Upper lobe of left lung (tissue), 6 donors: Measurements from ENCODE around the gene SRPK2. TPM values are rescaled to one million over a fixed set of nuclear protein-coding genes. Genes with fewer than 3 reads are reported as not detected.
"Not testable (repeated sequence)": the region's sequence is repeated elsewhere in the genome, so short reads cannot be mapped to it uniquely, and the experiment has no call there.

Experiments
- ATAC-seq, 2 donors: fragments of 200-7000 bp; cut with Tn5 transposase; one replicate each; pipeline ENCODE4 v1.9.1; 2022; ENCODE audit warnings: mild to moderate bottlenecking in 2 of 2, moderate library complexity in 2 of 2; ENCODE audit not compliant: low FRiP score in 2 of 2
- DNase-seq, 2 donors: peaks; one replicate each; pipeline ENCODE4 v3.0.0-alpha.2; 2019 to 2020
- H3K27ac ChIP-seq, 4 donors: fragments of 200-600 bp; sonication (generic); one replicate each; pipeline ENCODE4 v1.5.1; 2016 to 2019
- H3K27me3 ChIP-seq, 4 donors: fragments of 200-600 bp; sonication (generic); one replicate each; pipeline ENCODE4 v1.5.1; 2017 to 2019
- H3K36me3 ChIP-seq, 4 donors: fragments of 200-600 bp; sonication (generic); one replicate each; pipeline ENCODE4 v1.5.1; 2016 to 2019
- H3K4me1 ChIP-seq, 4 donors: fragments of 200-600 bp; sonication (generic); one replicate each; pipeline ENCODE4 v1.5.1; 2018 to 2019
- H3K4me3 ChIP-seq, 4 donors: fragments of 200-600 bp; sonication (generic); one replicate each; pipeline ENCODE4 v1.5.1; 2017 to 2019; ENCODE audit warnings: mild to moderate bottlenecking in 2 of 4, moderate library complexity in 1 of 4
- H3K9me3 ChIP-seq, 4 donors: fragments of 200-600 bp; sonication (generic); one replicate each; pipeline ENCODE4 v1.5.1; 2018 to 2019
- EP300 ChIP-seq, 4 donors: sonication (generic); formaldehyde crosslinking; IDR thresholded peaks; one replicate each; pipeline ENCODE4 v1.5.1; 2017; ENCODE audit warnings: antibody characterized with exemption in 4 of 4, control low read depth in 2 of 4
- POLR2A ChIP-seq, 4 donors: fragments of 450-650 bp; IDR thresholded peaks; one replicate each; pipeline ENCODE4 v1.5.1; 2016 to 2017; ENCODE audit warnings: antibody characterized with exemption in 4 of 4, mild to moderate bottlenecking in 2 of 4
- POLR2AphosphoS5 ChIP-seq, 2 donors: sonication (generic); formaldehyde crosslinking; IDR thresholded peaks; one replicate each; pipeline ENCODE4 v1.5.1; 2017; ENCODE audit warnings: antibody characterized with exemption in 2 of 2
- WGBS, 2 donors: methylation state at CpG; one replicate each; pipeline ENCODE4 v1.1.5; 2017 to 2018; 5-methylcytosine and 5-hydroxymethylcytosine counted together
- total RNA-seq, 6 donors: library from RNA; depleted of rRNA in 4 of 6; stranded (reverse); fragments of >200 nt in 4 of 6; gene quantifications; one replicate each; pipeline versions ENCODE4 v1.1.0 to v1.2.1, GENCODE V29; 2016 to 2021
- TF ChIP-seq, protein P1 (sequence below), 6 experiments: fragments of 450-650 bp in 4 of 6; fragments of 200-600 bp in 2 of 6; sonication (generic) in 2 of 6; IDR thresholded peaks; one replicate each; pipeline ENCODE4 v1.5.1; 2016 to 2019; ENCODE audit warnings: antibody characterized with exemption in 6 of 6
- donor health status: DM: no; HTN: no; CAD: no; lungs with moderate emphysema.
- donor health status: DM: no; HTN: yes; CAD: no; lungs with severe emphysema.

Gene SRPK2
- total RNA-seq, 6 donors from 2014 or later = 29.6 to 55.6 (median 45.6) TPM

GRCh38 chr7:105238198-105238765, 150.4 kb downstream of the SRPK2 start:
- H3K27me3 ChIP-seq = no peaks in the 10 kb centered on the region
- WGBS, 2 donors = 89 to 96% methylated on average over 5 of the region's 5 CpGs
- no peak overlapping the region for H3K4me3 ChIP-seq
- H3K27ac ChIP-seq = no peak overlapping the region
- no peak for ATAC-seq
- peaks cover 3 to 21% (median 7%) of the 10 kb centered on the region in 4 donors for H3K4me1 ChIP-seq
- no peak for DNase-seq
- H3K36me3 ChIP-seq = no peaks in the 10 kb centered on the region
- no peaks in the 10 kb centered on the region for H3K9me3 ChIP-seq
- TF ChIP-seq EP300 (IDR thresholded peaks at IDR 0.05) (no peak), POLR2A (IDR thresholded peaks at IDR 0.05) (no peak), POLR2AphosphoS5 (IDR thresholded peaks at IDR 0.05) (no peak)
- TF ChIP-seq, protein P1, sequence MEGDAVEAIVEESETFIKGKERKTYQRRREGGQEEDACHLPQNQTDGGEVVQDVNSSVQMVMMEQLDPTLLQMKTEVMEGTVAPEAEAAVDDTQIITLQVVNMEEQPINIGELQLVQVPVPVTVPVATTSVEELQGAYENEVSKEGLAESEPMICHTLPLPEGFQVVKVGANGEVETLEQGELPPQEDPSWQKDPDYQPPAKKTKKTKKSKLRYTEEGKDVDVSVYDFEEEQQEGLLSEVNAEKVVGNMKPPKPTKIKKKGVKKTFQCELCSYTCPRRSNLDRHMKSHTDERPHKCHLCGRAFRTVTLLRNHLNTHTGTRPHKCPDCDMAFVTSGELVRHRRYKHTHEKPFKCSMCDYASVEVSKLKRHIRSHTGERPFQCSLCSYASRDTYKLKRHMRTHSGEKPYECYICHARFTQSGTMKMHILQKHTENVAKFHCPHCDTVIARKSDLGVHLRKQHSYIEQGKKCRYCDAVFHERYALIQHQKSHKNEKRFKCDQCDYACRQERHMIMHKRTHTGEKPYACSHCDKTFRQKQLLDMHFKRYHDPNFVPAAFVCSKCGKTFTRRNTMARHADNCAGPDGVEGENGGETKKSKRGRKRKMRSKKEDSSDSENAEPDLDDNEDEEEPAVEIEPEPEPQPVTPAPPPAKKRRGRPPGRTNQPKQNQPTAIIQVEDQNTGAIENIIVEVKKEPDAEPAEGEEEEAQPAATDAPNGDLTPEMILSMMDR (IDR thresholded peaks at IDR 0.05) = no peak

- WGBS, 2 donors = 89% methylated on average over 4 of the region's 4 CpGs
- Histone ChIP-seq H3K27ac (no peak overlapping the region), H3K9me3 (no peaks in the 10 kb centered on the region), H3K27me3 (no peaks in the 10 kb centered on the region), H3K36me3 (no peaks in the 10 kb centered on the region), H3K4me1 (peaks cover 3 to 18% (median 4%) of the 10 kb centered on the region in 4 donors), H3K4me3 (no peak overlapping the region)
- TF ChIP-seq, protein P1 (IDR thresholded peaks at IDR 0.05) = no peak
- TF ChIP-seq POLR2A (IDR thresholded peaks at IDR 0.05) = no peak
- ATAC-seq (no peak), DNase-seq (no peak)
Measured at GRCh38 chr7:105234886-105235285, 153.8 kb downstream of the SRPK2 start.

- H3K36me3 ChIP-seq, H3K4me3 ChIP-seq, H3K9me3 ChIP-seq, DNase-seq, H3K27me3 ChIP-seq, ATAC-seq, H3K27ac ChIP-seq: not testable (repeated sequence)
- 94 to 95% methylated on average over 6 of the region's 6 CpGs for WGBS, 2 donors
- H3K4me1 ChIP-seq = peaks cover 3 to 14% (median 4%) of the 10 kb centered on the region in 4 donors
Measured at GRCh38 chr7:105232829-105233291, 155.9 kb downstream of the SRPK2 start.

DNA sequence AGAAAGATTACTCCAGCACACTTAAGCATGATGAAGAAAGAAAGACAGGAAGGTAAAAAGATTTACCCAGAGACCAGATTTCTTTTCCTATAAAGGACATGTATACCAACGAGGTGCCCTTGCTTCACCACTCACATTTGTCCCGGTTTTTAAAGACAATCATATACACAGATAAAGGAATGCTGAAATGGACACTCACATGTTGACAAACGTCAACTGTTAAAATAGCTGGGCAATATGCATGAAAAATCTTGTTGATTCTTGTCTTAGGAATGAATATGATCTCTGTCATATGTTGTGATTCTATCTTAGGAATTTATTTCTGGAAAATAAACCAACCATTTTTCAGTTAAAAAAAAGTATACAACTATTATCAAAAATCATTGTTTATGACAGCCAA, 158.2 kb downstream of the SRPK2 start:
- Histone ChIP-seq H3K9me3 (no peaks in the 10 kb centered on the region), H3K36me3 (no peaks in the 10 kb centered on the region), H3K4me1 (peaks cover 0 to 5% (median 0%) of the 10 kb centered on the region in 4 donors), H3K27ac (no peak overlapping the region), H3K27me3 (no peaks in the 10 kb centered on the region), H3K4me3 (no peak overlapping the region)
- DNase-seq (no peak), ATAC-seq (no peak)
- WGBS, 2 donors = 61 to 62% methylated on average over 3 of the region's 3 CpGs
- TF ChIP-seq, protein P1 (IDR thresholded peaks at IDR 0.05) = no peak
- TF ChIP-seq EP300 (IDR thresholded peaks at IDR 0.05) (no peak), POLR2AphosphoS5 (IDR thresholded peaks at IDR 0.05) (no peak), POLR2A (IDR thresholded peaks at IDR 0.05) (no peak)

GRCh38 chr7:105229641-105230040, 159.1 kb downstream of the SRPK2 start:
- ATAC-seq (no peak), DNase-seq (no peak)
- 77 to 98% methylated on average over 5 of the region's 5 CpGs for WGBS, 2 donors
- H3K27ac ChIP-seq = no peak overlapping the region
- no peaks in the 10 kb centered on the region for H3K36me3 ChIP-seq
- H3K27me3 ChIP-seq = no peaks in the 10 kb centered on the region
- H3K4me3 ChIP-seq = no peak overlapping the region
- H3K9me3 ChIP-seq = no peaks in the 10 kb centered on the region
- peaks cover 0 to 12% (median 3%) of the 10 kb centered on the region in 4 donors for H3K4me1 ChIP-seq
- TF ChIP-seq EP300 (IDR thresholded peaks at IDR 0.05) (no peak), POLR2AphosphoS5 (IDR thresholded peaks at IDR 0.05) (no peak), POLR2A (IDR thresholded peaks at IDR 0.05) (no peak)
- TF ChIP-seq, protein P1 (IDR thresholded peaks at IDR 0.05) = no peak
